ENCODE data around the gene SRP14. TPM values are rescaled to one million over a fixed set of nuclear protein-coding genes. Genes with fewer than 3 reads are reported as not detected.

The SRP14 gene
- total RNA-seq, 1 experiment from 2014 or later = 223 TPM

DNA sequence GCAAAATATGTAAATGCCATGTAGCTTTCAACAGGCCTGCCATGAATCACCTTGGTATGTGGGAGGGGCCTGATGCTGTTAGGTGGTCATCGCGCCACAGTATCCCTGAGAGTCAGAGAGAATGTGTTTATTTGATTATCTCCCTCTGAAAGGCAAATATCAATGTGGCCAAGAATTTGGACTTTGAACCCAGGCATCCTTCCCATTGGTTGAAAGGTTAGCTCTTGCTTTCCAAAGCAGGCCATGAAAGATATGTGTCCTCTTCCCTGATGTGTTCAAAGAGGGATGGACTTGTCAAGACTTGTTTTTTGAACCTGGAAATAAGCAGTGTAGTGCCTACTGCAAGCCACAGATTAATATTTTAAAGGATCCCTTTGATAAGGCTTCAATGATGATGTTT, 36.7 kb downstream of the SRP14 start:
- no peaks in the 10 kb centered on the region for H3K9me3 Mint-ChIP-seq (ENCODE audit: unreplicated experiment)
- Histone ChIP-seq H3K27me3 (replicated peaks; ENCODE audit: control insufficient read depth, insufficient read depth, low read length) (no peaks in the 10 kb centered on the region), H3K36me3 (ENCODE audit: control insufficient read depth, insufficient read depth, low read length) (peaks cover 3% of the 10 kb centered on the region; the same call in 1 of the 2 replicates), H3K4me3 (ENCODE audit: low read depth, low read length) (no peak overlapping the region), H3K9me3 (no peaks in the 10 kb centered on the region), H3K4me1 (peaks cover 27% of the 10 kb centered on the region)
- intact Hi-C loops (cut with micrococcal nuclease; ENCODE audit: unreplicated experiment) = loop anchor here (10.0 kb wide), 2 partner anchors 107 to 217 kb away; partner anchors contain the start of gene FSIP1
- peak; percentile 89 to 94 for DNase-seq
- POLR2A ChIA-PET = interaction anchor here (0.6 to 1.0 kb wide), 2 partner anchors 21 to 68 kb away, joined by 3 to 4 read pairs; partner anchors contain the start of gene EIF2AK4
- CTCF ChIA-PET = interaction anchor here (0.8 to 2.2 kb wide), 5 partner anchors 25 to 215 kb away, joined by 3 to 8 read pairs (median 3); partner anchors contain the start of gene EIF2AK4
- no peak overlapping the region for H3K27ac Mint-ChIP-seq (ENCODE audit: unreplicated experiment)
- peak overlapping the region; percentile 57 for H3K4me3 Mint-ChIP-seq (ENCODE audit: unreplicated experiment)
- BruUV-seq (replicated peaks) = no TSS peak
- H3K27me3 Mint-ChIP-seq (ENCODE audit: insufficient read depth, unreplicated experiment) = no peaks in the 10 kb centered on the region
- H3K36me3 Mint-ChIP-seq (ENCODE audit: insufficient read depth, unreplicated experiment) = peaks cover 32% of the 10 kb centered on the region
- TF ChIP-seq, protein P1, sequence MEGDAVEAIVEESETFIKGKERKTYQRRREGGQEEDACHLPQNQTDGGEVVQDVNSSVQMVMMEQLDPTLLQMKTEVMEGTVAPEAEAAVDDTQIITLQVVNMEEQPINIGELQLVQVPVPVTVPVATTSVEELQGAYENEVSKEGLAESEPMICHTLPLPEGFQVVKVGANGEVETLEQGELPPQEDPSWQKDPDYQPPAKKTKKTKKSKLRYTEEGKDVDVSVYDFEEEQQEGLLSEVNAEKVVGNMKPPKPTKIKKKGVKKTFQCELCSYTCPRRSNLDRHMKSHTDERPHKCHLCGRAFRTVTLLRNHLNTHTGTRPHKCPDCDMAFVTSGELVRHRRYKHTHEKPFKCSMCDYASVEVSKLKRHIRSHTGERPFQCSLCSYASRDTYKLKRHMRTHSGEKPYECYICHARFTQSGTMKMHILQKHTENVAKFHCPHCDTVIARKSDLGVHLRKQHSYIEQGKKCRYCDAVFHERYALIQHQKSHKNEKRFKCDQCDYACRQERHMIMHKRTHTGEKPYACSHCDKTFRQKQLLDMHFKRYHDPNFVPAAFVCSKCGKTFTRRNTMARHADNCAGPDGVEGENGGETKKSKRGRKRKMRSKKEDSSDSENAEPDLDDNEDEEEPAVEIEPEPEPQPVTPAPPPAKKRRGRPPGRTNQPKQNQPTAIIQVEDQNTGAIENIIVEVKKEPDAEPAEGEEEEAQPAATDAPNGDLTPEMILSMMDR (IDR thresholded peaks at IDR 0.05; ENCODE audit: insufficient read depth in 1 of 2, low read depth in 1 of 2, low read length in 1 of 2, severe bottlenecking in 1 of 2, unreplicated experiment in 1 of 2) = no peak
- peaks cover 13% of the 10 kb centered on the region for H3K4me1 Mint-ChIP-seq (ENCODE audit: low read depth, unreplicated experiment)

DNA sequence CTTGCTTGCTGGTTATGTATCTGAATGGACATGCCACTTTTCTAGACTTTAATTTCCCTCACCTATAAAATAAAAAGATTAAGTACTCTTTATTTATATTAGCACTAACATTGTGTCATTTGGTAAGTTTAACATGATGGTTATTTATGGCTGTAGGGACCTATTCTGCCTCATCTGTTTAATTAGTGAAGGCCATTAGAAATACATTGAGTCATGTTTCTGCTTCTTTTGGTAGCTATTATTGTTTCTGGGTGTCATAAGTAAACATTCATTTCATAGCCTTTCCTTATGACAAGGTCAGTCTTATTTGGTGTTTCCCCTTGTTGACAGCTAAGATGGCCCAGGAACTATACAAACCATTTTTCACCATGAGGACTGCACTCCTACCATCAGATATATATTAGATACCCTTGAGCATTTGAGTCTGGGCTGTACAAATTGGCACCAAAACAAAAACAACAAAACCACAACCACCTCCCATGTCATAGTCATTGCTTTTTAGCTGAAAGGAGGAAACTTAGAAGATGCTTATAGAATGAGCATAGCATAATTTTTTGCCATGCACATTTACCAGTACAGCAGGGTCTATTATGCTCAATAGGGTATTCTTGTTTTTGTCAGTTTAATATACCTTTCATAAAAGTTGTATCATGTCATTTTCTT, 39.3 kb downstream of the SRP14 start:
- POLR2A ChIA-PET = no interaction called here
- Histone ChIP-seq H3K9me3 (no peaks in the 10 kb centered on the region), H3K4me3 (ENCODE audit: low read depth, low read length) (no peak overlapping the region), H3K36me3 (ENCODE audit: control insufficient read depth, insufficient read depth, low read length) (peaks cover 3% of the 10 kb centered on the region; the same call in 1 of the 2 replicates), H3K4me1 (peaks cover 27% of the 10 kb centered on the region), H3K27me3 (replicated peaks; ENCODE audit: control insufficient read depth, insufficient read depth, low read length) (no peaks in the 10 kb centered on the region)
- Mint-ChIP-seq H3K27me3 (ENCODE audit: insufficient read depth, unreplicated experiment) (no peaks in the 10 kb centered on the region), H3K9me3 (ENCODE audit: unreplicated experiment) (no peaks in the 10 kb centered on the region), H3K4me3 (ENCODE audit: unreplicated experiment) (no peak overlapping the region), H3K4me1 (ENCODE audit: low read depth, unreplicated experiment) (peaks cover 7% of the 10 kb centered on the region), H3K27ac (ENCODE audit: unreplicated experiment) (no peak overlapping the region), H3K36me3 (ENCODE audit: insufficient read depth, unreplicated experiment) (peaks cover 32% of the 10 kb centered on the region)
- no peak for DNase-seq
- CTCF ChIA-PET = interaction anchor here (0.6 kb wide), 1 partner anchor 46 kb away, joined by 3 read pairs; no protein-coding TSS in a partner anchor
- no TSS peak for BruUV-seq (replicated peaks)
- TF ChIP-seq, protein P1 (IDR thresholded peaks at IDR 0.05; ENCODE audit: insufficient read depth in 1 of 2, low read depth in 1 of 2, low read length in 1 of 2, severe bottlenecking in 1 of 2, unreplicated experiment in 1 of 2) = no peak
- intact Hi-C loops (cut with micrococcal nuclease; ENCODE audit: unreplicated experiment) = loop anchor here (10.0 kb wide), 2 partner anchors 105 to 215 kb away; partner anchors contain the start of gene FSIP1

DNA sequence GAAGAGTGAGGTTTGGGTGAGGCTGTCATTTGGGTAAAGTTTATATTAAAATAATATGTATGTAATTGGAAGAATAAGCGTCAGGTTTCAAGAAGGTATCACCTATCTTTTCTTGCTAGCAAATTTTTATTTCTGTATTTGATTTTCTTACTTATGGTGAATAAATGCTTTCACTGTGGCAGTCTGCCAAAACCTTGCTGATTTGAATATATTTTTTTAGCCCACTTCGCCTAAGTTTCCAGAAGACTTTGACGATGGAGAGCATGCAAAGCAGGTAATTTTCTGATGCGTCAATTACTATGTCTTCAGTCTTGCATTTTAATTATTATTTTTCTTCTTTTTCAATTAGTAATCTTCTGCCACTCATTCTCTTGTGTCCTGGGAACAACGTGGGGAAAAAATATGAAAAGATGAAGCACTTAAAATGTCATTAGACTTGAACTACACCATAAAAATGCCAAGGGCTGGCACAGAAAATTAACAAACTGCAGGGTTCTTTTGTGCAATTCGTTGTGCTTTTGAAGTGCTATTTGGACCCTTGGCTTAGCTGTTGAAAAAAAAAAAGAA, 40.4 kb downstream of the SRP14 start:
- Histone ChIP-seq H3K36me3 (ENCODE audit: control insufficient read depth, insufficient read depth, low read length) (peaks cover 3% of the 10 kb centered on the region; the same call in 1 of the 2 replicates), H3K27me3 (replicated peaks; ENCODE audit: control insufficient read depth, insufficient read depth, low read length) (no peaks in the 10 kb centered on the region), H3K9me3 (no peaks in the 10 kb centered on the region), H3K4me3 (ENCODE audit: low read depth, low read length) (no peak overlapping the region), H3K4me1 (peaks cover 24% of the 10 kb centered on the region)
- no peaks in the 10 kb centered on the region for H3K9me3 Mint-ChIP-seq (ENCODE audit: unreplicated experiment)
- no peaks in the 10 kb centered on the region for H3K27me3 Mint-ChIP-seq (ENCODE audit: insufficient read depth, unreplicated experiment)
- POLR2A ChIA-PET = no interaction called here
- DNase-seq = no peak
- H3K27ac Mint-ChIP-seq (ENCODE audit: unreplicated experiment) = no peak overlapping the region
- intact Hi-C loops (cut with micrococcal nuclease; ENCODE audit: unreplicated experiment) = no loop called here
- BruUV-seq (replicated peaks) = no TSS peak
- H3K4me1 Mint-ChIP-seq (ENCODE audit: low read depth, unreplicated experiment) = peaks cover 4% of the 10 kb centered on the region
- peaks cover 24% of the 10 kb centered on the region for H3K36me3 Mint-ChIP-seq (ENCODE audit: insufficient read depth, unreplicated experiment)
- CTCF ChIA-PET = interaction anchor here (0.6 kb wide), 1 partner anchor 47 kb away, joined by 3 read pairs; no protein-coding TSS in a partner anchor
- no peak overlapping the region for H3K4me3 Mint-ChIP-seq (ENCODE audit: unreplicated experiment)
- TF ChIP-seq, protein P1 (IDR thresholded peaks at IDR 0.05; ENCODE audit: insufficient read depth in 1 of 2, low read depth in 1 of 2, low read length in 1 of 2, severe bottlenecking in 1 of 2, unreplicated experiment in 1 of 2) = no peak

Measured in Caco-2 (cell line).